SIG-M5 treated with dmso at 0.1 percent for 504 hours (cell line): Measurements from ENCODE around the gene DMD.
"Not testable (repeated sequence)": the region's sequence is repeated elsewhere in the genome, so short reads cannot be mapped to it uniquely, and the experiment has no call there.

Experiments used
- DNase-seq: peaks from one replicate; lab custom pipeline; 2025; ENCODE audit not compliant: unreplicated experiment; lab: John Stamatoyannopoulos, UW

DMD gene

DNA sequence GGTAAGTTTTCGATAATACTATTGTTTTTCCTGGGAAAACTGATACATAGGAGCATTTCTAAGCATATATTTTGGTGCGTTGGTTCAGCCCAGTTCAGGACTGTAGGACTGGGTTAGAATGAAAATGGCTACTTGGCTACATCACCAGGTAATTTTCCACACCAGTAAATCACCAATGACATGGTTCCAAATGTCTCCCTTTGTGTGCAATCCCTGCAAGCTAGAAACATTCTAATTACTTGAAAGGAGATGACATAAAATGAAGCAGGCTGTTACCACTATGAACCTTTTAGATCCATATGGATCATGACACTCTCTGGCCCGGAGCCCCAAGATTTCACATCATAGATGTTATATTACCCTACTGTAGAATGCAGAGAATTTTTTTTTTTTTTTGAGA is 1562.1 kb downstream of the DMD start:
- no peak for DNase-seq

DNA sequence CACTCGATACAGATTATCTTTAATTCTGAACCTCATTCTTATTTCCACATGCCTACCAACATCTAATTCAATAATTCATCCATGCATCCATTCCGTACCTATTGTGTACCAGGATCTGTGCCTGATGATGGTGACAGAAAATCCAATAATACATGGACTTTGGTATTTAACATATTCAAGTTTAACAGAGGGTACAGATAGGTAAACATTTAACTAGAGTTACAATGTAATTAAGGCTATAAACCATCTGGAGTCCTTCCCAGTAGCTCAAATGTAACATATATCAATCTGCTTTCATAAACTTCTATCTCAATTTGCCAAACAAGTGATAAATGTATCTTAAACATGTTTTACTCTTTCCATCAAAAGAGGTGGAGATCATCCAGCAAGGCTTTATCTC is 1578.0 kb downstream of the DMD start:
- DNase-seq = no peak

DNA sequence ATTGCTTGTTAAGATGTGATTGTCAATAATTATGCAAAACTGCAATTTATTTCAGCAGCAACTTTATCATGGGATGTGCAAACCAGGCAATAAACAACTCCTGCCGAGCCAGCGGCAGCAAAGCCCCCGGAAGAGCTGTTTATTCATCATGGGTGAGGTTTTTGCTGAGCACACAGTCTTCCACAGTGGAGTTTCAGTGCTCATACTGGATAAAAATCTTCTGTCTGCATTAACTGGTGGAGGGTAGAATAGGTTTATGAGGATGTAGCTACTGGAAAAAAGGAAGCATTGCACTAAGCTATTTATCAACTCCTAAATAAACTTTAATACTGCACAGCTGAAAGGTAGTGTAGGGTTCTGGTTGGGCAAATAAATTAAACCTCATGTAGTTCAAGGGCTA is 1582.2 kb downstream of the DMD start:
- no peak for DNase-seq

DNA sequence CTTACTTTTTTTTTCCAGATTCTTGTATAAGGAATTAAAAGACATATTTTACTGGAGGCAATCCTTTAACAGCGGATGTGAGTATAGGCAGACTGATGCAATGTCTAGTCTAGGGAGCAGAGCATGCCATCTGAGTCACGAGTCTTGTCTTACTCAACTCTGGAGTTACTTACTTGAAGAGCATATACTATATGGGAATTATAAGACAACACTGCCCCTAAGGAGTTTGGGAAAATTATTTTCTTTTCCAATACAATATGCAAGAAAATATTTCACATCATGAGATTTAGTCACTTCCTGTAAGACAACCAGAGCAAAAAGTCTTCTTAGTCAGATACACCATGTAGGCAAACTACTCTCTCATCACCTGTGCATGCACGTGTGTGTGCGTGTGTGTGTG is 1602.2 kb downstream of the DMD start:
- DNase-seq = no peak

DNA sequence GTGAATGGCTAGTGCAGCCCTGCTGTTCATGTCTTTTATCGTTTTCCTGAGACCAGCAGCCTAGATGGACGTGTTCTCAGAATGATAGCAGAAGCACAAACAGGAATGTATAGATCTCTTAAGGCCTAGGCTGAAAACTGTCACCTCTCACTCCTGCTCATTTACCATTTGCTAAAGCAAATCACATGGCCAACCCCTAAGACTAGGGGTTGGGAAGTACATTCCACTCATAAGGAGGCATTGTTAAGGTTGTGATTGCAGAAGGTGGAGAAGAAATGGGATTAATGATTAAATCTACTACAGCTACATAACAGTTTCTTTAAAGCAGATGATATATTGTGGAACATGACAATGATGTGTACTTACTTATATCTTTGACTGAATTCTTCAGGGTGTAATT is 1602.7 kb downstream of the DMD start:
- DNase-seq = no peak

DNA sequence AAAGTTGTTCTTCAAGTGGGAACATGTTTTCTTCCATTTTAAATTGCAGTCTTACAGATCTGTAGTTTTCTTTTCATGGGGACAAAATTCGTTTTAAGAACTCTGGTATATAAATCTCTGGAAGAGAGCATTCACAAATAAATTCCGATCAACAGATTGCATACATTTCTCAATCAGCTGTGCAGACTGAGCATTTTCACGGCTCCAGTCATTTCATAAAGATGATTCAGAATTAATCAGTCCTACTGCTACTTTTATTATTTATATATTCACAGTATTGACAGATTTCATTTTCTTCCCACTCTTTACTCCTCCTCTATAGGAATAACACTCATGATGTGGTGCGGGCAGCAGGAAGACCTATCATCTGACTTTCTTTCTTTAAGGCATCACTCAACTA is 1604.6 kb downstream of the DMD start:
- no peak for DNase-seq

DNA sequence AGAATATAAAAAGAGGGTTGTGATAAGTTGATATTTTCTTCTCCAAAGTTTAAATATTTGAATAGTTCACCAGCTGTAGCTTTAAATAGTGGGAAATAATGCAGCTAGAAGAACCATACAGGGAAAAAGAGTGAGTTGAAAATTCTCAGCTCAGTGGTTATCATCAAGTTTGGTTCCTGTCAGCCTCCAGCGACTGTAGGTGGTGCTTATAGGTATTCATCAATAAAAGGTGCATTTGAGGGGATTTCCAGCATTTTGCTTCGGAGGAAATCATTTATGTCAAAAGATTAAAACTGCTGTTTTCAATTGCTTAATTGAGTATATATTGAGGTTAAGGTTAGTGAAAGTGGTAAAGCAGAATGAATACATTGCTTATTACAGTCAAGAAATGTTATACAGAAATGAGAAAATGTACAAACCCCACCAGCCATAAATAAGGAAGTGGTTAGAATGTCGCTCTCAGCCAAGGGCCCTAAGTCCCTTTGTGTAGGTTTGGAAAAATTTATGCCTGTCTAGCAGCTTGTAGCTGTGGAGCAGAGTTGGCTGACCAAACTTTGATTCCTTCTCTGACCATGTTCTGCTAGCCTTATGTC is 1606.6 kb downstream of the DMD start:
- DNase-seq = no peak

DNA sequence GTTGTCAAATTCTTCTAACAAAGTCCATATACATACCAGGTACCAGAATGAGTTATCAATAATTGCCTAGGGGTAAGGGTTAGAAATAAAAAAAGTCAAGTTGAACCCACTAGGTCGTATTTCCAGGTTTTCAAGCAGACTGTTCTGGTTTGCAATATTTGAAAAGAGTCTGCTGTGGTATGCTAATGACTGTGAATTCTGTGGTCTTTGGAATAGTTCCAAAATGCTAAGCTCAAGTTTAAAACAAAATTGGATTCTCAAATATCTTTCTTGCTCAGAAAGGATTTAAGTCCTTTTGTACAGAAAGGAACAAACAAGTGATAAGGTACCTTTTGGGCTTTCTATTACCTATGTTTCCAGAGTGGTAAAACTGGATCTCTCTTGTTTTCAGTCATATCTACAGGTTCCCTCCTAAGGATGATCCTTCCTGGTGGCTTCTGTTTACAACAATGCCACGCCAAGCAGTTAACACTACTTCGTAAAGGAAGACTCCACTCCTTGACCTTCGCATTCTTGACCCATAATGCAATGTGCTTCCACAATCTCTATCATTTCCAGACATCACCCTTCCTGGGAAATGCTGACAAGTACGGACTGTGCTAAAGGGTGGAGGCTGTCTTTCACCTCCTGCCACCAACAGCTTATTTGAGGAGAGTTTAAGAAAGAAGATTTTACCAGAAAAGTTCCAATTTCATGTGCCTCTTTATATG is 1607.8 kb downstream of the DMD start:
- DNase-seq = no peak

DNA sequence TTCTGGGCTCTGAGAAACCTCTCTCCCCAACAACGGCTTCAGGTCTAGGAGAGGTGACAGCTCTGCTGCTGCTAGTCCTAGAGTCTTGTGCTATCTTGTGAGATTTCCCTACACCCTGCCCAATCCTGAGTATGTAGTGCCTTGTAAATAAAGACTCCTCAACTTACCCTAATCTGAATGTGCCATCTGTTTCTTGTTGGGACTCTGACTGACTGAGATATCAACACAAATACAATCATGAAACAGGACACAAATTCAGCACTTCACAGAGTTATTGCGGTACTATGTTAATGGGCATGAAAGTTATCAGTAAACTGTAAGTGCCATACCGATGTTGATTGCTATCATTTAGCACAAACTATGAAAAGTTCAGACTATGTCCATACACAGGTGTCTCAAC is 1610.5 kb downstream of the DMD start:
- DNase-seq = no peak

DNA sequence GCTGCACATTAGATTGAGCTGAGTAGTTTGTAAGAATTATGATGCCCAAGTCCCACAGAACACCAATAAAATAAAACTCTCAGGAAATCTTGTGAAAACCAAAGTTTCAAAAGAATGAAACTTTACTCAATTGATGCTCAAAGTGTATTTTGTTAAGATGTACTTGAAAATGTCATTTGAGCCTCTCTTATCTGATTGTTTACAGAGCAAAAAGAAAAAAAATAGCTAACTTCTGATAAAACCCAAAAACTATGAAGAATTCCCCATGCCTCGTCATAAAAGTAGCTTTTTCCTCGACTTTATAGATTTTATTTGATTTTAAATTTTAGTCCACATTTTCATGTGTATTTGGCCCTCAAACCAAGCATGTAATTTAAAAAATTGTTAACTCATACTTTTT is 1618.0 kb downstream of the DMD start:
- no peak for DNase-seq

DNA sequence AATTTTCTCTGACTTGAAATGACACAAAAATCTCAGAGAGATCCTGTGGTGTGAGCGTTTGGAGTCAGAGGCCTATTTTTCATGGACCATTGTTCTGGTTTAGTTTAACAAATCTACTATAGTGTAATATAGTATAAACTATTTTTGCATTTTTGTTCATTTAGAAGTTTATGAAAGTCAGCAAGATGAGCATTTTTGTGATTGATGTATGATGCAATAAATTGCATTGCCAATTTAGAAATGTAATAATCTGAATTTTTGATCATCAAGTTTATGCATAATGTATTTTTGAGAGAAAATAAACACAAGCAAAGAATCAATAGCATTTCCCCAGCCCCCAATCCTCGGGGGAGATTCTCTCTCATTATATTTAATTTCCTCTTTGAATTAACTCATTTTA is 1620.0 kb downstream of the DMD start:
- DNase-seq = no peak

DNA sequence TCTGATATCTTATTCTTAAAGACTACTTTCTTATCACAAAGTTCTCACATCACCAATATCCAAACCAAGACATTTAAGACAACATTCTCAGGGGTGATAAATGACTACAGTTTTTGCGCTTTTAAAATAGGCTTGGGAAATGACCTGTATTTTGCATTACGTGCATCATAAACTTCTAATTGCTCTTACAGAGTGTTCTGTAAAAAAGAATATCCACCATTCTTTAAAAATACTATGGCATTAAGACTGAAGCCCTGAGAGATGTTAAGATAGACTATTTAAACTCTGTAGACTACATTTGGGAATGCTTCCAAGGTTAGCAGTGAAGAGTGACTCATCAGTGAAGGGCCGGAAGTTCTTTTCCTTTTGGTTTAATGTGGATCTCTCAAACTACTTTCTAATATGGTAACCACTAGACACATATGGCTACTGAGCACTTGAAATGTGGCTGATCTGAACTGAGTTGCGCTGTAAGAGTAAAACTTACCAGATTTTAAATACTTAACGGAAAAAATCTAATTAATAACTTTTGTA is 1620.7 kb downstream of the DMD start:
- DNase-seq = no peak

DNA sequence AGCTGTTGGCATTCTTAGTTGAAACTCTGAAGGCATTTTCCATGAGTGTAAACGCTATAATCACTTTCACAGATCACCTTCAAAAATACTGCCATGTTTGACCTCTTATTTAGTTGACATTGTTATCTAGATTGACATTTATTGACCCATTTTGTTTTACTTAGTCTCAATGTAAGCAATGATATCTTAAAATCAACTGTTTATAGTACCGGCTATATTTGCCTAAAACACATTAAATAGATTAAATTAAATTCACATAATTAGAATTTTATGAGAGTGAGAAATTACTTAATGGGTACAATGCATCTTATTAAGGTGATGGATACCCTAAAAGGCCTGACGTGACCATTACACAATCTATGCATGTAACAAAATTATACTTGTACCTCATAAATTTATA is 1621.8 kb downstream of the DMD start:
- DNase-seq = no peak

DNA sequence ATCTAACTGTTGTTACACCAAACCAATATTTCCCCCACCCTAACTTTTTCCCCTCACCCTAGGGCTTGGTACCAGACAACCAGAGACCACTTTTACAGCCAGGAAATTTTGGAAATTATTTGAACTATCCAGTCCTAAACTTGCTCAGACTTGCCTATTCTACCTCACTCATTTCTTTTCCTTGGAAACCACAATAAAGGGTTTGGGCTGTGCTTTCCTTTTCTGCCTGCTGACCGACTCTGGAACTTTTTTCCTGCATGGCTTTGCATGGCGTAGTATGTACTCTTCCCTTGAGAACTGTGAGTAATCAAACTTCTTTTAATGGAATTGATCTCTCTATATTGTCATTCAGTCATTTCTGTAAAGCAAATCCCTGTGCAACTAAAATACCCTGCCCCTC is 1623.0 kb downstream of the DMD start:
- DNase-seq = no peak

DNA sequence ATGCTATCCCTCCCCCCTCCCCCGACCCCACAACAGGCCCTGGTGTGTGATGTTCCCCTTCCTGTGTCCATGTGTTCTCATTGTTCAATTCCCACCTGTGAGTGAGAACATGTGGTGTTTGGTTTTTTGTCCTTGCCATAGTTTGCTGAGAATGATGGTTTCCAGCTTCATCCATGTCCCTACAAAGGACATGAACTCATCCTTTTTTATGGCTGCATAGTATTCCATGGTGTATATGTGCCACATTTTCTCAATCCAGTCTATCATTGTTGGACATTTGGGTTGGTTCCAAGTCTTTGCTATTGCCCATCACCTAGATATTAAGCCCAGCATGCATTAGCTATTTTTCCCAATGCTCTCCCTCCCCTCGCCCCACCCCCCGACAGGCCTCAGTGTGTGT is 1627.5 kb downstream of the DMD start:
- not testable (repeated sequence) for DNase-seq

DNA sequence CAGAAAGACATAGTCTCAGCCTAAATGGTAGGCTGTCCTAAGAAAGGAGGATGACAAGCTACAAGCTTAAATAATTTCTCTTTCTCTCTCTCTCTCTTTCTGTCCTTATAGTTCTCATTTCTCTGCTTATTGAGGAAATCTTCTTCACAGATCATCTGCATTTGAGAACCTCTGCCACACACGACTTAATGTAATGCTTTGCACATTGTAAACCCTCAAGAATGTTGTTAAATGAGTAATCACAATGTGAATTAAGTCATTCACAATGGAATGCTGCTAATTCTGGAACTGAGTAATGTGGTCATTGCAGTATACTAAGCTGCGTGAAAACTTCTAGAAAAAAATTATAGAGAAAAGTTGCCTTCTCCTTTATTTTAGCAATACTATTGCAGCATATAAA is 1630.6 kb downstream of the DMD start:
- DNase-seq = no peak

DNA sequence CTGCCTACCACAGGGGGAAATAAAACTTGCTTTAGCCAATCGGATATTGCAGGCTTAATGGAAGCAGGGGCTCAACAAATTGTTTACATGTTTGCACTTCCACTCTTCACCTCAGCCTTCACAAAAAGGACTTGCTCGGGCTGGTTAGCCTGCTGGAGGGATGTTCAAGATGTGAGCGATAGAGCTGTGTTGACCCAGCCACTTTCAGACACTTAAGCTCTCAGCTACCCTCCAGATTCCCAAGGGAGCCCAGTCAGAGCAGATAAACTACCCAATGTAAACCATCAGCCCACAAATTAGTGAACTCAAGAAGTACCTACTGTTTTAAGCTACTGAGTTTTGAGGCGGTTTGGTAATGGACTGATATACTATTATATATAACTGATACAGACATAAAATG is 1631.1 kb downstream of the DMD start:
- DNase-seq = no peak

DNA sequence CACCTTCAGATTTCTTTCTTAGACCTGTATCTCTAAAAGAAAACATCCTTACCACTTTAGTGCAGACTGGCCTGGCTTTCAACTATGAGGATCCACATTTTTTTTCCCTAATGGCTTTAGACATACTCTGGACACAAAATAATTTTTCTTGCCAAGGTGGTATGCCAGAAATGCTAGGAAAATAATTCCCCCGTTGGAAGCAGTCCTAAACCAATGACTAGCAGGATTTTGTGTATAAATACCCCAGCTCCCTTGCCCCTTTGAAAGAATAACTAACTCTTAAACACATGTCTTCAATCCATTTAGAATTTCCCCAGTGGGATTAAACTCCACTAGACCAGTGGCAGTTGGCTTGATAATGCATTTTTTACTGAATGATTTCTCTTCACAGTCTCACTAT is 1639.0 kb downstream of the DMD start:
- no peak for DNase-seq

DNA sequence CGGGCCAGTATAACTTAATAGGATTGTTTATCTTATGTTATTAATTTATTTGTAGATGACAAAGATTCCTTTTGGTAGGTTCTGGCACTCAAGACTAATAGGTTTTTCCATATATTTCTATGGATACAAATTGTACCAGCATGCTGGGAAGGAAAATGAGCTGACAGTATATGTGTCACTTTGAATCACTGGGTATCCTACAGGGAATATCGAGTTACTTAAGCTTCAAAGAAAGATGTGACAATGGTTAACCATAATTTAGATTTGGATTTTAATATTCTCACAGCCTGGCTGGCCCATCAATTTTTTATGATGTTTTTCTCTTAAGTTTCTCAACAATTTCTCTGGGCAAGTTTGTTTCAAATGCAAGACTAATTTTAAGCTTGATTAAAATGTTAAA is 1640.7 kb downstream of the DMD start:
- DNase-seq = no peak

DNA sequence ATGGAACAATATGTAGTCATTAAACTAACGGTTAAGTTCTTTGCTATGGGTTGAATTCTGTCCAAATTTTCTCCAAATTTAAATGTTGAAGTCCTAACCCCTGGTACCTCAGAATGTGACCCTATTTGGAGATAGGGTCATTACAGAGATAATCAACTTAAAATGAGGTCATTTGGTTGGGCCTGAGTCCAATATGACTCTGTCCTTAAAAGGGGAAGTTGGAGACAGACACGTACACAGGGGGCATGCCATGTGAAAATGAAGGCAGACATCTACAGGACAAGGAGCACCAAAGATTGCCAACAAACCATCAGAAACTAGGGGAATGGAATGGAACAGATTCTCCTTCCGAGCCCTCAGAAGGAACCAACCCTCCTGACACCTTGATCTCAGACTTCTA is 1647.6 kb downstream of the DMD start:
- DNase-seq = no peak

DNA sequence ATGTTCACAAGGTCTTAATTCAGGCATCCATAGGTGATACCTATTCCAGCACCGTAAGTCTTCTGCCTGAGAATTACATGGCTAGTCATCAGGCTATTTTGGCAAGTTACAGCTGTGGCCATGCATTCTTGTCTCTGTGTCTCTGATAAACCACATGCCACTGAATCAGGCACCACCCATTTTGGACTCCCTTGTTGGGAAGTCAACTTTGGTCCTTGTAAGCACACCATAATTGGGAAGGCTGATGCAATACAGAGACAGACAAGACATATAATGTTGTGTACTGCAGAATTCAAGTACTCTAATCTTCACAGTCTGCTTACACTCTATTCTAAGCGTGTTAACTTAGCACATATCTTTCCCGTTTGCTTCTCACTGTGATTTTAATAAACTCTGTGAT is 1655.8 kb downstream of the DMD start:
- no peak for DNase-seq

DNA sequence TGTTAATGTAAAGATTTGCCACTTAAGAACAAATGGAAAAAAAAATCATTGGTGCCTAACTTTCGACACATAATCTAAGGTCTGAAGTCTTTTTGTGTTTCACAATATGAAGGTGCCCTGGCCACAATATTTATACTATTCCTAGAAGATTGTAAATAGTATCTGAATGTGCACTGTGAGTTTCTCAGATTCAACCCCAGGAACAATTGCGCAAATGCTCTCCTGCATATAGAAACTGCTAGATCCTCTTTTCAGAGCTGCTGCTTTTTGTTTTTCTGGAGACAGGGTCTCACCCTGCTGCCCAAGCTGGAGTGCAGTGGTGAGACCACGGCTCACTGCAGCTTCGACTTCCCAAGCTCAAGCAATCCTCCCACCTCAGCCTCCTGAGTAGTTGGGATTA is 1659.4 kb downstream of the DMD start:
- DNase-seq = peak; percentile 21

DNA sequence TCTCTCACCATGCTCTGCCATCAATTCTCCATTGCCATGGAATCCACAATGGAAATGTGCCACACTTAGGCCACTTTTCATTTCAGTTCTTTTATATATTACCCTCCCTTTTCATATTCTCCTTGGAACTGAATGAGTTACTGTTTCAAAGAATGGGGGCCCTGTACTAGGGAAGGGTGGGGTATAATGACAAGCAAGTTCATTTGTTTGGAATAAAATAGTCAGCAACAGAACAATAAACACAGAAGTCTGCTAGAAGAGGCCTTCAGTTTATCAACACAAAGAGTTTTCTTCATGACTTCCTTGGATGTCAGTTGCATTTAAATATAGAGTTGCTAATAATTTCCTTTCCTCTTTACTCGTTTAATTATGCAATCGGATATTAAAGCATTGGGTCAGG is 1661.2 kb downstream of the DMD start:
- no peak for DNase-seq
